ENCODE measurements around the gene CRACDL. TPM values are rescaled to one million over a fixed set of nuclear protein-coding genes. Genes with fewer than 3 reads are reported as not detected.

The CRACDL gene
- total RNA-seq, 1 donor from 2014 or later: 6.2 TPM

GRCh38 chr2:98952966-98953365 lies 16.9 kb upstream of the CRACDL start:
- TF ChIP-seq CTCF (conservative IDR thresholded peaks at IDR 0.05): no peak
- H3K36me3 Mint-ChIP-seq: no peaks in the 10 kb centered on the region
- H3K4me1 Mint-ChIP-seq (ENCODE audit: unreplicated experiment): peaks cover 11% of the 10 kb centered on the region
- no peaks in the 10 kb centered on the region for H3K9me3 Mint-ChIP-seq
- no peak overlapping the region for H3K27ac Mint-ChIP-seq
- no peak for DNase-seq (ENCODE audit: extremely low spot score, unreplicated experiment)
- no peak overlapping the region for H3K4me3 Mint-ChIP-seq
- peaks cover 35% of the 10 kb centered on the region for H3K27me3 Mint-ChIP-seq

- H3K27me3 Mint-ChIP-seq: peaks cover 24% of the 10 kb centered on the region
- H3K4me1 Mint-ChIP-seq (ENCODE audit: unreplicated experiment): peaks cover 11% of the 10 kb centered on the region
- no peak overlapping the region for H3K27ac Mint-ChIP-seq
- no peak overlapping the region for H3K4me3 Mint-ChIP-seq
- H3K36me3 Mint-ChIP-seq: no peaks in the 10 kb centered on the region
- no peaks in the 10 kb centered on the region for H3K9me3 Mint-ChIP-seq
- no peak for TF ChIP-seq CTCF (conservative IDR thresholded peaks at IDR 0.05)
- DNase-seq (ENCODE audit: extremely low spot score, unreplicated experiment): no peak
These were observed 13.1 kb upstream of the CRACDL start for GRCh38 chr2:98948956-98949739.

GRCh38 chr2:98947554-98947953 lies 11.5 kb upstream of the CRACDL start:
- TF ChIP-seq CTCF (conservative IDR thresholded peaks at IDR 0.05): no peak
- Mint-ChIP-seq H3K27ac (no peak overlapping the region), H3K9me3 (no peaks in the 10 kb centered on the region), H3K4me1 (ENCODE audit: unreplicated experiment) (peaks cover 11% of the 10 kb centered on the region), H3K27me3 (peaks cover 16% of the 10 kb centered on the region), H3K4me3 (no peak overlapping the region), H3K36me3 (no peaks in the 10 kb centered on the region)
- no peak for DNase-seq (ENCODE audit: extremely low spot score, unreplicated experiment)

GRCh38 chr2:98946855-98947254 lies 10.8 kb upstream of the CRACDL start:
- no peak overlapping the region for H3K4me3 Mint-ChIP-seq
- H3K27ac Mint-ChIP-seq: no peak overlapping the region
- no peaks in the 10 kb centered on the region for H3K36me3 Mint-ChIP-seq
- no peak for DNase-seq (ENCODE audit: extremely low spot score, unreplicated experiment)
- peaks cover 11% of the 10 kb centered on the region for H3K4me1 Mint-ChIP-seq (ENCODE audit: unreplicated experiment)
- no peak for TF ChIP-seq CTCF (conservative IDR thresholded peaks at IDR 0.05)
- H3K27me3 Mint-ChIP-seq: peaks cover 13% of the 10 kb centered on the region
- no peaks in the 10 kb centered on the region for H3K9me3 Mint-ChIP-seq

GRCh38 chr2:98944775-98945174 lies 8.8 kb upstream of the CRACDL start:
- Mint-ChIP-seq H3K4me1 (ENCODE audit: unreplicated experiment) (peaks cover 11% of the 10 kb centered on the region), H3K27me3 (peaks cover 18% of the 10 kb centered on the region), H3K9me3 (no peaks in the 10 kb centered on the region), H3K27ac (no peak overlapping the region), H3K36me3 (no peaks in the 10 kb centered on the region), H3K4me3 (no peak overlapping the region)
- no peak for TF ChIP-seq CTCF (conservative IDR thresholded peaks at IDR 0.05)
- no peak for DNase-seq (ENCODE audit: extremely low spot score, unreplicated experiment)

All from type B pancreatic cell (in vitro differentiated cells).